K562 (cell line): Measurements from ENCODE around the gene C1orf174. TPM values are rescaled to one million over a fixed set of nuclear protein-coding genes. Genes with fewer than 3 reads are reported as not detected.

Experiments
- ARID2 ChIP-seq: fragments of 450-650 bp; IDR thresholded peaks from 2 replicates; pipeline ENCODE4 v1.6.1; 2017; ENCODE audit warnings: antibody characterized with exemption, mild to moderate bottlenecking
- BHLHE40 ChIP-seq: IDR thresholded peaks from 2 replicates; pipeline ENCODE4 v1.6.1; 2011; ENCODE audit warnings: low read length, improper control_type of control experiment
- BRD4 ChIP-seq: fragments of 200-600 bp; sonication (generic); IDR thresholded peaks from 2 replicates; pipeline ENCODE4 v1.6.1; 2017; ENCODE audit warnings: inconsistent platforms
- CBFA2T2 ChIP-seq: fragments of 450-650 bp; conservative IDR thresholded peaks from 2 replicates; pipeline ENCODE4 v1.6.1; 2017; ENCODE audit warnings: mild to moderate bottlenecking
- ERF ChIP-seq: fragments of 450-650 bp; formaldehyde crosslinking; IDR thresholded peaks from 2 replicates; pipeline ENCODE4 v1.4.0; 2020; ENCODE audit warnings: mild to moderate bottlenecking, mixed read lengths
- HDAC6 ChIP-seq: IDR thresholded peaks from 2 replicates; pipeline ENCODE4 v1.6.1; 2012; ENCODE audit warnings: low read depth, mild to moderate bottlenecking, control low read depth, inconsistent platforms, low read length, moderate library complexity
- HNRNPUL1 ChIP-seq: fragments of 200-400 bp; formaldehyde crosslinking; IDR thresholded peaks from 2 replicates; pipeline ENCODE4 v1.6.1; 2017; ENCODE audit warnings: low read length
- JUN ChIP-seq, 2 experiments: sonication (generic) in 1 of 2; formaldehyde crosslinking in 1 of 2; IDR thresholded peaks; 2 replicates each; pipeline versions ENCODE4 v1.6.1 to v1.8.0; 2012 to 2022; ENCODE audit warnings: borderline replicate concordance in 2 of 2, mild to moderate bottlenecking in 2 of 2, improper control_type of control experiment in 1 of 2, low read depth in 1 of 2, low read length in 1 of 2, missing genetic modification reagents in 1 of 2
- KAT7 ChIP-seq: sonication (generic); formaldehyde crosslinking; IDR thresholded peaks from 2 replicates; pipeline ENCODE4 v1.8.0; 2022; ENCODE audit warnings: missing genetic modification reagents, mild to moderate bottlenecking, borderline replicate concordance
- KLF10 ChIP-seq: fragments of 250-450 bp; sonication (Bioruptor Pico); IDR thresholded peaks from 2 replicates; pipeline ENCODE4 v1.6.1; 2021; ENCODE audit warnings: matching md5 sums
- NRF1 ChIP-seq, 2 experiments: fragments of 450-650 bp; IDR thresholded peaks in 1 of 2; conservative IDR thresholded peaks in 1 of 2; 2 replicates each; pipeline ENCODE4 v1.6.1; 2014; ENCODE audit warnings: mild to moderate bottlenecking in 2 of 2
- PTBP1 ChIP-seq: fragments of 200-400 bp; formaldehyde crosslinking; IDR thresholded peaks from 2 replicates; pipeline ENCODE4 v1.6.1; 2017; ENCODE audit warnings: low read depth, low read length
- SAFB ChIP-seq: fragments of 200-400 bp; formaldehyde crosslinking; IDR thresholded peaks from 2 replicates; pipeline ENCODE4 v1.6.1; 2017; ENCODE audit warnings: low read depth, low read length, borderline replicate concordance
- ZFP36 ChIP-seq: fragments of 150-350 bp; IDR thresholded peaks from 2 replicates; pipeline ENCODE4 v1.6.1; 2018; ENCODE audit warnings: low read length, low read depth; ENCODE audit not compliant: partially characterized antibody
- ZNF224 ChIP-seq: sonication (generic); formaldehyde crosslinking; IDR thresholded peaks from 2 replicates; pipeline ENCODE4 v1.8.0; 2022; ENCODE audit warnings: mild to moderate bottlenecking, missing genetic modification reagents
- ZNF282 ChIP-seq: sonication (generic); formaldehyde crosslinking; IDR thresholded peaks from 2 replicates; pipeline ENCODE4 v1.8.1; 2023; ENCODE audit warnings: missing genetic modification reagents
- ZNF444 ChIP-seq: fragments of 250-450 bp; sonication (Bioruptor Pico); IDR thresholded peaks from 2 replicates; pipeline ENCODE4 v1.4.0; 2020; ENCODE audit warnings: mild to moderate bottlenecking, moderate library complexity
- polyA plus RNA-seq, 8 experiments: library from polyadenylated mRNA; depleted of rRNA in 4 of 8; stranded (reverse) in 5 of 8; unstranded in 3 of 8; fragments of >200 nt; fragmentation: Nextera tagmentation in 2 of 8; fragmentation: Illumina TruSeq in 1 of 8; extraction: Ambion mirVana in 2 of 8; extraction: Trizol in 1 of 8; gene quantifications; 2 replicates each; pipeline versions ENCODE4 v1.2.1 to v1.2.3, GENCODE V29; 2011 to 2014; ENCODE audit warnings: inconsistent platforms in 1 of 8, missing spikeins in 1 of 8
- total RNA-seq, 7 experiments: library from RNA; depleted of rRNA in 6 of 7; stranded (reverse); fragments of >200 nt in 6 of 7; fragmentation: Illumina TruSeq in 2 of 7; extraction: Trizol in 2 of 7; gene quantifications; 2 replicates each; pipeline versions ENCODE4 v1.2.1 to v1.2.3, GENCODE V29; 2011 to 2021; ENCODE audit warnings: low replicate concordance in 1 of 7
- TF ChIP-seq, protein P1 (sequence below): fragments of 250-450 bp; sonication (Bioruptor Pico); IDR thresholded peaks from 2 replicates; pipeline ENCODE4 v1.8.0; 2021; ENCODE audit warnings: moderate library complexity, mild to moderate bottlenecking, inconsistent platforms
- TF ChIP-seq, protein P2 (sequence below): fragments of 450-650 bp; IDR thresholded peaks from 2 replicates; pipeline ENCODE4 v1.6.1; 2018; ENCODE audit warnings: mild to moderate bottlenecking, low read depth; ENCODE audit not compliant: partially characterized antibody
- TF ChIP-seq, protein P3 (sequence below): IDR thresholded peaks from 2 replicates; pipeline ENCODE4 v1.6.1; 2014; ENCODE audit warnings: antibody characterized with exemption
- TF ChIP-seq, protein P4 (sequence below), 2 experiments: fragments of 200-800 bp in 1 of 2; sonication (Bioruptor generic) in 1 of 2; sonication (generic) in 1 of 2; formaldehyde crosslinking in 1 of 2; IDR thresholded peaks in 1 of 2; conservative IDR thresholded peaks in 1 of 2; 2 replicates each; pipeline versions ENCODE4 v1.5.0 to v1.6.1; 2016 to 2020; ENCODE audit warnings: missing compliant biosample characterization in 1 of 2, missing genetic modification characterization in 1 of 2, missing genetic modification reagents in 1 of 2

Gene C1orf174
- total and polyA plus RNA-seq, 9 of the 15 experiments (the other 6 are each of a cell fraction or from before 2014, with no cell fraction given) = 38.5 to 64.9 (median 45.4) TPM

DNA sequence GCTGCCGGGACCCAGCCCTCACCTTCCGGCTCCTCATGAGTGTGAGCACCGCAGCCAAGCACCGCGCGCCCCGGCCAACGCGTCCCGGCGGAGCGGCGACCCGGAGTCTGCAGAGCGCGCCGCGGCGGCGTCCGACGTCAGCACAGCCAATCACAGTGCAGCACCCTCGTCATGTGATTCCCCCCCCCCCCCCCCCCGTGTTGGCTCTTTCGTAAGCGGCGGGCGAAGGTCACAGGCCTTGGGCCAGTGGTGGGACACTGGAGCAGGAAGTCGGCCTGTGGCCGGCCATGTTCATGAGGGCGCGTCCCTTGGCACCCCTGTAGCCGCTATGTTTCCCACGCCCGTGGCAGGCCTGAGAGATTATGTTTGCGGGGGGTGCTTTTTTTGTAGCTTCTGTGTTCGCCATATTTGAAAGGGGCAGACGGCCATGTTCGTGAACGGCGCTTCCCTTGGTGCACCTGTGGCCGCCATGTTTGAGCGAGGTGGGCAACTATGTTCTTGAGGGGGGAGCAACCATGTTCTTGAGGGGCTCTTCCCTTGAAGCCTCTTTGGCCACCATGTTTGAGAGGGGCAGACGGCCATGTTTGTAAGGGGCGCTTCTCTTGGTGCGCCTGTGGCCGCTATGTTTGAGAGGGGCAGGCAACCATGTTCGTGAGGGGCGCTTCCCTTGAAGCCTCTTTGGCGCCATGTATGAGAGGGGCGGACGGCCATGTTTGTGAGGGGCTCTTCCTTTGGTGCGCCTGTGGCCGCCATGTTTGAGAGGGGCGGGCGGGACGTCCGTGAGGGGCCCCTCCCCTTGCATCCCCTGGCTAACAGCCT lies at the start of gene C1orf174 (continued):
- TF ChIP-seq, protein P1, sequence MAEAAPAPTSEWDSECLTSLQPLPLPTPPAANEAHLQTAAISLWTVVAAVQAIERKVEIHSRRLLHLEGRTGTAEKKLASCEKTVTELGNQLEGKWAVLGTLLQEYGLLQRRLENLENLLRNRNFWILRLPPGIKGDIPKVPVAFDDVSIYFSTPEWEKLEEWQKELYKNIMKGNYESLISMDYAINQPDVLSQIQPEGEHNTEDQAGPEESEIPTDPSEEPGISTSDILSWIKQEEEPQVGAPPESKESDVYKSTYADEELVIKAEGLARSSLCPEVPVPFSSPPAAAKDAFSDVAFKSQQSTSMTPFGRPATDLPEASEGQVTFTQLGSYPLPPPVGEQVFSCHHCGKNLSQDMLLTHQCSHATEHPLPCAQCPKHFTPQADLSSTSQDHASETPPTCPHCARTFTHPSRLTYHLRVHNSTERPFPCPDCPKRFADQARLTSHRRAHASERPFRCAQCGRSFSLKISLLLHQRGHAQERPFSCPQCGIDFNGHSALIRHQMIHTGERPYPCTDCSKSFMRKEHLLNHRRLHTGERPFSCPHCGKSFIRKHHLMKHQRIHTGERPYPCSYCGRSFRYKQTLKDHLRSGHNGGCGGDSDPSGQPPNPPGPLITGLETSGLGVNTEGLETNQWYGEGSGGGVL (CRISPR knock-in tag) = no peak
- TF ChIP-seq, protein P2, sequence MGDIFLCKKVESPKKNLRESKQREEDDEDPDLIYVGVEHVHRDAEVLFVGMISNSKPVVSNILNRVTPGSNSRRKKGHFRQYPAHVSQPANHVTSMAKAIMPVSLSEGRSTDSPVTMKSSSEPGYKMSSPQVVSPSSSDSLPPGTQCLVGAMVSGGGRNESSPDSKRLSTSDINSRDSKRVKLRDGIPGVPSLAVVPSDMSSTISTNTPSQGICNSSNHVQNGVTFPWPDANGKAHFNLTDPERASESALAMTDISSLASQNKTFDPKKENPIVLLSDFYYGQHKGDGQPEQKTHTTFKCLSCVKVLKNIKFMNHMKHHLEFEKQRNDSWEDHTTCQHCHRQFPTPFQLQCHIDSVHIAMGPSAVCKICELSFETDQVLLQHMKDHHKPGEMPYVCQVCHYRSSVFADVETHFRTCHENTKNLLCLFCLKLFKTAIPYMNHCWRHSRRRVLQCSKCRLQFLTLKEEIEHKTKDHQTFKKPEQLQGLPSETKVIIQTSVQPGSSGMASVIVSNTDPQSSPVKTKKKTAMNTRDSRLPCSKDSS = no peak
- TF ChIP-seq BHLHE40 = no peak; the same call in 1 of the 2 replicates
- TF ChIP-seq CBFA2T2 = peak; percentile 16
- TF ChIP-seq HDAC6 = no peak
- TF ChIP-seq ERF (CRISPR knock-in tag) = peak; percentile 23; the same call in 1 of the 2 replicates
- TF ChIP-seq ZNF224 = no peak
- no peak for TF ChIP-seq KLF10 (CRISPR knock-in tag)
- 0 out of 2 replicates have a peak, but pooled peaks have one; percentile 57 for TF ChIP-seq SAFB
- peak in 1 of 2 experiments; percentile 87; a peak in 2 of 4 replicates for TF ChIP-seq NRF1 (conservative IDR thresholded peaks at IDR 0.05 in 1 of 2, IDR thresholded peaks at IDR 0.05 in 1 of 2)
- no peak for TF ChIP-seq PTBP1
- TF ChIP-seq, protein P3, sequence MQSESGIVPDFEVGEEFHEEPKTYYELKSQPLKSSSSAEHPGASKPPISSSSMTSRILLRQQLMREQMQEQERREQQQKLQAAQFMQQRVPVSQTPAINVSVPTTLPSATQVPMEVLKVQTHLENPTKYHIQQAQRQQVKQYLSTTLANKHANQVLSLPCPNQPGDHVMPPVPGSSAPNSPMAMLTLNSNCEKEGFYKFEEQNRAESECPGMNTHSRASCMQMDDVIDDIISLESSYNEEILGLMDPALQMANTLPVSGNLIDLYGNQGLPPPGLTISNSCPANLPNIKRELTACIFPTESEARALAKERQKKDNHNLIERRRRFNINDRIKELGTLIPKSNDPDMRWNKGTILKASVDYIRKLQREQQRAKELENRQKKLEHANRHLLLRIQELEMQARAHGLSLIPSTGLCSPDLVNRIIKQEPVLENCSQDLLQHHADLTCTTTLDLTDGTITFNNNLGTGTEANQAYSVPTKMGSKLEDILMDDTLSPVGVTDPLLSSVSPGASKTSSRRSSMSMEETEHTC = peak; percentile 76; the same call in 1 of the 2 replicates
- TF ChIP-seq BRD4 = peak; percentile 82; the same call in 1 of the 2 replicates
- no peak for TF ChIP-seq HNRNPUL1
- peak; percentile 60; the same call in 1 of the 2 replicates for TF ChIP-seq JUN (IDR thresholded peaks at IDR 0.05; ENCODE audit: borderline replicate concordance, low read depth, low read length)
- TF ChIP-seq JUN (CRISPR knock-in tag; IDR thresholded peaks at IDR 0.05; ENCODE audit: borderline replicate concordance) = no peak
- no peak for TF ChIP-seq KAT7 (CRISPR knock-in tag)
- TF ChIP-seq ZNF444 (CRISPR knock-in tag) = no peak
- no peak for TF ChIP-seq ZFP36
- TF ChIP-seq, protein P4, sequence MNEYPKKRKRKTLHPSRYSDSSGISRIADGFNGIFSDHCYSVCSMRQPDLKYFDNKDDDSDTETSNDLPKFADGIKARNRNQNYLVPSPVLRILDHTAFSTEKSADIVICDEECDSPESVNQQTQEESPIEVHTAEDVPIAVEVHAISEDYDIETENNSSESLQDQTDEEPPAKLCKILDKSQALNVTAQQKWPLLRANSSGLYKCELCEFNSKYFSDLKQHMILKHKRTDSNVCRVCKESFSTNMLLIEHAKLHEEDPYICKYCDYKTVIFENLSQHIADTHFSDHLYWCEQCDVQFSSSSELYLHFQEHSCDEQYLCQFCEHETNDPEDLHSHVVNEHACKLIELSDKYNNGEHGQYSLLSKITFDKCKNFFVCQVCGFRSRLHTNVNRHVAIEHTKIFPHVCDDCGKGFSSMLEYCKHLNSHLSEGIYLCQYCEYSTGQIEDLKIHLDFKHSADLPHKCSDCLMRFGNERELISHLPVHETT (CRISPR knock-in tag; conservative IDR thresholded peaks at IDR 0.05 in 1 of 2, IDR thresholded peaks at IDR 0.05 in 1 of 2) = peak in 1 of 2 experiments; percentile 99; a peak in 2 of 4 replicates
- no peak for TF ChIP-seq ARID2
- no peak for TF ChIP-seq ZNF282 (CRISPR knock-in tag)
